GM10248 (cell line): ENCODE results near the gene PTPA.
"Not testable (repeated sequence)": the region's sequence is repeated elsewhere in the genome, so short reads cannot be mapped to it uniquely, and the experiment has no call there.

Experiments
- CTCF ChIA-PET: fragments of 300-600 bp; sonication (Branson Sonifier 250); formaldehyde crosslinking; extraction: SDS; loops from one replicate; lab custom pipeline; 2021; ENCODE audit warnings: antibody characterized with exemption; lab: Yijun Ruan, JAX
- POLR2A ChIA-PET: fragments of 350-650 bp; sonication (Branson Sonifier 250); formaldehyde crosslinking; extraction: SDS; loops from one replicate; lab custom pipeline; 2020; ENCODE audit warnings: antibody characterized with exemption; lab: Yijun Ruan, JAX
- DNase-seq: peaks from one replicate; pipeline ENCODE4 v3.0.0; 2012; ENCODE audit errors: extremely low spot score
- TF ChIP-seq, protein P1 (sequence below): IDR thresholded peaks from 2 replicates; pipeline ENCODE4 v1.5.1; 2012; ENCODE audit warnings: mild to moderate bottlenecking, low read depth; ENCODE audit errors: extremely low read depth, missing control alignments, control extremely low read depth

The PTPA gene

DNA sequence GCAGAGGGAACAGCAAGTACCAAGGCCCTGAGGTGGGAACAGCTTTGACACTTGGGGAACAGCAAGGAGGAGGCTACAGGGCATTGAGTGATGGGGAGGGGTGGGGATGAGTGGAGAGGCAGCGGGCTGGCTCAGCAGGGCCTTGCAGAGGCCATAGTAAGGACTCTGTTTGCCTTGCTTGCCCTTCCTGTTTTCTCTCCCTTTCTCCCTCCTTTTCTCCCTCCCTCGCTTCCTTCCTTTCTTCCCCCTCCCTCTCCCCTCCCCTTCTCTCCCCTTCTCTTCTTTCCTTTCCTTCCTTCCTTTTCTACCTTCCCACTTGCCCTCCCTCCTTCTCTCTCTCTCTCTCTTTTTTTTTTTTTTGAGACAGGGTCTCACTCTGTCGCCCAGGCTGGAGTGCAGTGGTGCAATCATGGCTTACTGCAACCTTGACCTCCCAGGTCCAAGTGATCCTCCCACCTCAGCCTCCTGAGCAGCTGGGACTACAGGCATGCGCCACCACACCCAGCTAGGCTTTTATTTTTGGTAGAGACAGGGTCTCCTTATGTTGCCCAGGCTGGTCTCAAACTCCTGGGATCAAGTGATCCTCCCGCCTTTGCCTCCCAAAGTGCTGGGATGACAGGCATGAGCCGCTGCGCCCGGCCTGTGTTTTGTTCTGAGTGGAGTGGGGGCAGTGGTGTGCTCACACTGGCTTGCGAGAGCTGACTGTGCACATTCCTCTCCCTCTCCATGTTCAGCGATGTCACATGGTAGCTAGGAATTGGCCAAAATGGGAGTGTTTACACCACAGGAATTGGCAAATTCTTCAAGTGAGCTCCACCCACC is 49.7 kb downstream of the PTPA start:
- no peak for DNase-seq
- POLR2A ChIA-PET, result no interaction called here
- CTCF ChIA-PET, result interaction anchor here (0.9 to 40.2 kb wide), 5 partner anchors 9 to 450 kb away, joined by 3 to 680 read pairs (median 9); no protein-coding TSS in a partner anchor
- TF ChIP-seq, protein P1, sequence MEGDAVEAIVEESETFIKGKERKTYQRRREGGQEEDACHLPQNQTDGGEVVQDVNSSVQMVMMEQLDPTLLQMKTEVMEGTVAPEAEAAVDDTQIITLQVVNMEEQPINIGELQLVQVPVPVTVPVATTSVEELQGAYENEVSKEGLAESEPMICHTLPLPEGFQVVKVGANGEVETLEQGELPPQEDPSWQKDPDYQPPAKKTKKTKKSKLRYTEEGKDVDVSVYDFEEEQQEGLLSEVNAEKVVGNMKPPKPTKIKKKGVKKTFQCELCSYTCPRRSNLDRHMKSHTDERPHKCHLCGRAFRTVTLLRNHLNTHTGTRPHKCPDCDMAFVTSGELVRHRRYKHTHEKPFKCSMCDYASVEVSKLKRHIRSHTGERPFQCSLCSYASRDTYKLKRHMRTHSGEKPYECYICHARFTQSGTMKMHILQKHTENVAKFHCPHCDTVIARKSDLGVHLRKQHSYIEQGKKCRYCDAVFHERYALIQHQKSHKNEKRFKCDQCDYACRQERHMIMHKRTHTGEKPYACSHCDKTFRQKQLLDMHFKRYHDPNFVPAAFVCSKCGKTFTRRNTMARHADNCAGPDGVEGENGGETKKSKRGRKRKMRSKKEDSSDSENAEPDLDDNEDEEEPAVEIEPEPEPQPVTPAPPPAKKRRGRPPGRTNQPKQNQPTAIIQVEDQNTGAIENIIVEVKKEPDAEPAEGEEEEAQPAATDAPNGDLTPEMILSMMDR, result no peak

DNA sequence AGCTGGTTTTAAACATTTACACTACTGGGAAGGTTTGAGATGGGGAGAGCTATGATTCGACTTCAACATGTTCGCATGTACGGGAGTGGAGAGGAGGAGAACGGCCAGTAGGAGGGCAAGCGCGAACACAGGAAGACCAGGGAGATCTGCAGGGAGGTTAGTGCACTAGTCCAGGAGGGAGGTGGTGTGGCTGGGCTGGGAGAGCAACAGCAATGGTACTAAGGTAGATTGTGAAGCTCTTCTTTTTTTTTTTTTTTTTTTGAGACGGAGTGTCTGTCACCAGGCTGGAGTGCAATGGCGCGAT is 50.3 kb downstream of the PTPA start:
- ChIA-PET POLR2A (interaction anchor here (0.7 kb wide), 1 partner anchor 22 kb away, joined by 8 read pairs; no protein-coding TSS in a partner anchor), CTCF (interaction anchor here (0.9 to 40.2 kb wide), 4 partner anchors 8 to 24 kb away, joined by 3 to 680 read pairs (median 10); no protein-coding TSS in a partner anchor)
- TF ChIP-seq, protein P1, result no peak
- no peak for DNase-seq

DNA sequence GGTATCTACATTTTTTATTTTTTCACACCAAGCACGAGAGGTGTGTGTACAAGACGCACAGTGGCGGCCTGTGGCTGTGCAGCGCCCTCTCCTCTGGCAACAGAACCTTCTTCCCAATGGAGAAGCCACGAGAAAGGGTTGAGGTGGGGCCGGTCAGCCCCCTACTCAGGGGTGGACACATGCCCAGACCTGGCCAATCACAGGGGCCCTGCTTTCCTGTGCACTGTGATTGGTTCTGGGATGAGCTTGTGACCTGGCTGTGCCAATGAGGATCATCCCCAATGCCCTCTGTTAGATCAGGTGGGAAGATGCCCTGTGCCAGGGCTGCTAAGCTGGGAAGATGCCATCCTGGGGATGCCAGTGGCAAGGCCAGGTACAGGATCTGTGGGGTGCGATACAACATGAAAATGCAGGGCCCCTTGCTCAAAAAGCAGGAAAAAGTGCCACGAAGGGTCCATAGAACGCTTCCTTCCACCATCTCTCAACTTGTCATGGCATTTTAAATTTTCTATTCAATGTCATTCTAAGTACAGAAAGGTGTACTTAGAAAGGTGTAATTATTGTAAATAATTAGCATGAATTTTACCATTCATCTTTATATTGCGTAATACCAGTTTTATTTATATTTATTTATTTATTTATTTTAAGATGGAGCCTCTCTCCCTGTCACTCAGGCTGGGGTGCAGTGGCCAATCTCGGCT is 51.4 kb downstream of the PTPA start:
- TF ChIP-seq, protein P1, result no peak
- no peak for DNase-seq
- ChIA-PET CTCF (interaction anchor here (2.0 to 40.2 kb wide), 3 partner anchors 10 to 26 kb away, joined by 9 to 680 read pairs (median 14); no protein-coding TSS in a partner anchor), POLR2A (no interaction called here)

DNA sequence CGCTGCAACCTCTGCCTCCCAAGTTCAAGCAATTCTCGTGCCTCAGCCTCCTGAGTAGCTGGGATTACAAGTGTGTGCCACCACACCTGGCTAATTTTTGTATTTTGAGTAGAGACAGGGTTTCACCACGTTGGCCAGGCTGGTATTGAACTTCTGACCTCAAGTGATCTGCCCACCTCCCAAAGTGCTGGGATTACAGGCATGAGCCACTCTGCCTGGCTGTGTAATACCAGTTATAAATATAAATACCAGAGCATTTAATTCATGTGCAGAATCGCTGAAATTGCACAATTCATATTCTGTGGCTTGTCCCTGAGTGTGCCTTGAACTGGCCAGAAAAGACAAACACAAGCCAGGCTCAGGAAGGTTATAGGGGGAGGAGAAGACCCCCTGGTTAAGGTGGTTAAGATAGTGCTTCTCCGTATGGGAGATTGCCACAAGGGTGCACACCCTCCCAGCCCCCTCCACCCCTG is 52.0 kb downstream of the PTPA start:
- ChIA-PET CTCF (interaction anchor here (2.9 to 40.2 kb wide), 2 partner anchors 11 to 26 kb away, joined by 14 to 680 read pairs; no protein-coding TSS in a partner anchor), POLR2A (interaction anchor here (0.5 kb wide), 1 partner anchor 470 kb away, joined by 3 read pairs; no protein-coding TSS in a partner anchor)

DNA sequence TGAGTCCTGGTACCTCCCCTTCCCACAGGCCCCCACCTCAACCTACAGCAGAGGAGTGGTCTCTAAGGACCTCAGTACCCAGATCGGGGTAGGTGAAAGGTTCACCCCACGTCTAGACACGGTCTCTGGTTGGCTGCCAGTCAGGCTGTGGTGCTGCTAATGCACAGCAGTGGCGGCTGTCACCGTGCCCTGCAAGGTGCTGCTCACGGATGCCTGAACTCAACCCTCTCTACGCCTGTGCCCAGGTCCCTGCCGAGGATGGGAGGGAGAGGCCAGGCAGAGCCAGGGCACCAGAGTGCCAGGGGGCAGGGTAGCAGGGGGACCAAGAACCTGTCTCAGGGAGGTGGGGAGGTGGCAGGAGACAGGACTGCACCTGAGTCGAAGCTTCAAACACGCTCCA is 52.5 kb downstream of the PTPA start:
- TF ChIP-seq, protein P1, result no peak
- ChIA-PET CTCF (interaction anchor here (2.9 to 40.2 kb wide), 2 partner anchors 11 to 27 kb away, joined by 14 to 680 read pairs; no protein-coding TSS in a partner anchor), POLR2A (no interaction called here)
- no peak for DNase-seq

More for the DNA sequence above, 52.0 kb downstream of the PTPA start:
- DNase-seq, result not testable (repeated sequence)

DNA sequence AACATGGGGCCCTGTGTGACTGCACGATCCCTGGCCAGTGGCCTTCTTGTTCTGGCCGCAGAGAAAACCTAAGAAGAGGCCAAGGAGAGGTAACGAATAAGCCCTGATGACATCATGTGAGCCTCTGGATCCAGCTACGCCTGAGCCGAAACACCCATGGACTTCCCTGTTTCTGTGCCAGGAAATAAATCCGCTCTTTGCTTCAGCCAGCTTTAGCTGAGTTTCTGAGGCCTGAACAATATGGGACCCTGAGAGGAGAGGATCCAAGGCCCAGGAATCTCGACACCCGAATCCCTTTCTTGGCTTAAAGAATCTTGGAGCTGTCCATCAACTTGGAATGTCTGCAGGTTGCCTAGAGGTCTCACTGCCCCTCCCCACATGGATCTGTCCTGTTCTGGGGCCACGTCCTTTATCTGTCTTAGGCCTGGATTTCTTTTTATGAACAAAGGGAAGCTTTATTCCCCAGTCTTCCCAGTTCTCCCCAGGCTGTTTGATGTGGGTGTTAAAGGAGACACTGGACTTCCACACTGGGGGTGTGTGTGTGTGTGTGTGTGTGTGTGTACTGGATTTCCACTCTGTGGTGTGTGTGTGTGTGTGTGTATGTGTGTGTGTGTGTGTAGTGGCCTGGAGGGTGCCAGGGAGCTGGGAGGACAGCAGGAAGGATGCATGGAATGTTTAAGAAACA is 53.2 kb downstream of the PTPA start:
- CTCF ChIA-PET, result interaction anchor here (2.9 to 40.2 kb wide), 2 partner anchors 10 to 27 kb away, joined by 14 to 680 read pairs; no protein-coding TSS in a partner anchor
- DNase-seq, result no peak
- POLR2A ChIA-PET, result interaction anchor here (0.7 kb wide), 1 partner anchor 1082 kb away, joined by 3 read pairs; no protein-coding TSS in a partner anchor
- TF ChIP-seq, protein P1, result no peak
